Calu3 (cell line): Measurements from ENCODE around the gene PCSK6. TPM values are rescaled to one million over a fixed set of nuclear protein-coding genes. Genes with fewer than 3 reads are reported as not detected.

Experiments
- BruUV-seq: library from RNA; stranded (reverse); fragments of 400-500 nt; replicated peaks from 2 replicates; lab custom pipeline; 2021; lab: Mats Ljungman, UMichigan
- CTCF ChIA-PET: fragments of 300-600 bp; sonication (Branson Sonifier 250); formaldehyde crosslinking; loops from one replicate; lab custom pipeline; 2022; ENCODE audit warnings: antibody characterized with exemption; lab: Charles Lee
- DNase-seq: peaks from one replicate; pipeline ENCODE4 v3.0.0; 2022
- H3K27ac Mint-ChIP-seq: one replicate; pipeline ENCODE4 v1.8.0; 2022; ENCODE audit warnings: mixed read lengths; ENCODE audit not compliant: unreplicated experiment
- H3K27me3 Mint-ChIP-seq: one replicate; pipeline ENCODE4 v1.8.0; 2022; ENCODE audit warnings: mixed read lengths; ENCODE audit not compliant: unreplicated experiment
- H3K36me3 Mint-ChIP-seq: one replicate; pipeline ENCODE4 v1.8.0; 2022; ENCODE audit warnings: mild to moderate bottlenecking, moderate library complexity, mixed read lengths; ENCODE audit not compliant: insufficient read depth, unreplicated experiment
- H3K4me1 Mint-ChIP-seq: one replicate; pipeline ENCODE4 v1.8.0; 2022; ENCODE audit warnings: mild to moderate bottlenecking, low read depth, mixed read lengths; ENCODE audit not compliant: unreplicated experiment
- H3K4me3 Mint-ChIP-seq: one replicate; pipeline ENCODE4 v1.8.0; 2022; ENCODE audit warnings: mild to moderate bottlenecking, low read depth, moderate library complexity, mixed read lengths; ENCODE audit not compliant: unreplicated experiment
- H3K9me3 Mint-ChIP-seq: one replicate; pipeline ENCODE4 v1.8.0; 2022; ENCODE audit warnings: low read depth, mixed read lengths; ENCODE audit not compliant: unreplicated experiment
- CTCF ChIP-seq: fragments of 200-600 bp; IDR thresholded peaks from one replicate; pipeline ENCODE4 v1.8.0; 2022; ENCODE audit warnings: antibody characterized with exemption; ENCODE audit not compliant: unreplicated experiment
- intact Hi-C: fragments of 100-400 bp; cut with micrococcal nuclease; formaldehyde crosslinking; loops from one replicate; pipeline ENCODE4 v1.10.0; 2022; ENCODE audit not compliant: unreplicated experiment
- total RNA-seq: library from RNA; stranded (reverse); gene quantifications from 2 replicates; pipeline ENCODE4 v1.2.3, GENCODE V29; 2022

Gene PCSK6
- total RNA-seq, 1 experiment from 2014 or later = 5.1 TPM

DNA sequence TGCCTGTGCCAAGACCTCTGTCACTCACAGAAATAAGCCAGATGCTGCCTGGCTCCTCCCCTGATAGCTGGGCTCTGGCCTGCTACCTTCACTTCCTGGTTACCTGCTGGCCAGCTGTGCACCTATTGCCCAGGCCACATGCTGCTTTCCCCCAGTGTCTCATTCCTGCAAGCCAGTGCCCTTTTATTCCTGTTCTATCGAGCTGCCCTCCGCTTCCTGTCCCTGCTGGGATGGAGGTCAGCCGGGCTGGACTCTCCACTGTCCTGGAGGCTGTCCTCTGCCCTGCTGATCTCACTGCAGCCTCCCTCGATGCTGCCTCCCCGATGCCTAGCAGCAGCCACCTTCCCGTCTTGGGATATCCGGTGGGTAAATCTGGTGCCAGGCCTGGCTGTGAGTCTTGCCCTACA, 157.4 kb downstream of the PCSK6 start:
- Mint-ChIP-seq H3K36me3 (no peaks in the 10 kb centered on the region), H3K27ac (no peak overlapping the region), H3K4me3 (no peak overlapping the region), H3K4me1 (no peaks in the 10 kb centered on the region), H3K27me3 (peaks cover 19% of the 10 kb centered on the region), H3K9me3 (no peaks in the 10 kb centered on the region)
- BruUV-seq = no TSS peak
- CTCF ChIA-PET = no interaction called here
- intact Hi-C loops = no loop called here
- no peak for TF ChIP-seq CTCF
- DNase-seq = no peak

DNA sequence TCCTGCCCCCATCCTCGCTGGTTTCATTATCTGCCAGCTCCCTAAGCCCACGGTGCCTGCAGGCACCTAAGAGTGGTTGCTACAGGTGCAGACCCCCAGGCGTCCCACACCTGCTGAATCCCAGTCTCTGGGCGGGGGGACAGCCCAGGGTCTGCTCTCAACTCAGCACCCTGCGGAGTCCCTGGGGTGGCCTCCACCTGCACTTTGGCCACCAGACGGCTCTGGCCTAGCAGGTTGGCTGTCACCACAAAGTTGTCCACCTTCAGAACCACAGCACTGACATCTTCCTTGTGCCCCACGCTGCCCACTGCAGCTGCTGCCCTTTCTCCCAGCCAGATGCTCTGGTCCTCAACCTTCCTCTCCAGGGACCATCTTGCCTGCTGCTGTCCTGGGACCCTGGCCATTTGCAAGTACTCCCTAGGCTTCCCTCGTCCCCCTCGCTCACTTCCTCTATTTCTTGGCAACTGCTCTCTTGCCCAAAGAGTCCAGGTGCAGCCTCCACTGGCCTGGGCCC, 159.6 kb downstream of the PCSK6 start:
- H3K4me3 Mint-ChIP-seq = no peak overlapping the region
- H3K27ac Mint-ChIP-seq = no peak overlapping the region
- H3K4me1 Mint-ChIP-seq = peaks cover 4% of the 10 kb centered on the region
- intact Hi-C loops = no loop called here
- DNase-seq = no peak
- TF ChIP-seq CTCF = no peak
- H3K36me3 Mint-ChIP-seq = no peaks in the 10 kb centered on the region
- no peaks in the 10 kb centered on the region for H3K9me3 Mint-ChIP-seq
- BruUV-seq = no TSS peak
- H3K27me3 Mint-ChIP-seq = peaks cover 19% of the 10 kb centered on the region
- CTCF ChIA-PET = no interaction called here

- H3K27ac Mint-ChIP-seq = no peak overlapping the region
- no peaks in the 10 kb centered on the region for H3K9me3 Mint-ChIP-seq
- no TSS peak for BruUV-seq
- intact Hi-C loops = no loop called here
- peaks cover 9% of the 10 kb centered on the region for H3K4me1 Mint-ChIP-seq
- H3K27me3 Mint-ChIP-seq = peaks cover 19% of the 10 kb centered on the region
- no peak for DNase-seq
- H3K4me3 Mint-ChIP-seq = no peak overlapping the region
- CTCF ChIA-PET = no interaction called here
- H3K36me3 Mint-ChIP-seq = no peaks in the 10 kb centered on the region
- TF ChIP-seq CTCF = no peak
Observed at GRCh38 chr15:101329309-101329863, 160.1 kb downstream of the PCSK6 start.

- CTCF ChIA-PET = no interaction called here
- Mint-ChIP-seq H3K4me1 (peaks cover 16% of the 10 kb centered on the region), H3K27ac (no peak overlapping the region), H3K27me3 (peaks cover 19% of the 10 kb centered on the region), H3K9me3 (no peaks in the 10 kb centered on the region), H3K36me3 (no peaks in the 10 kb centered on the region), H3K4me3 (no peak overlapping the region)
- BruUV-seq = no TSS peak
- intact Hi-C loops = no loop called here
- no peak for TF ChIP-seq CTCF
- no peak for DNase-seq
Observed at GRCh38 chr15:101328001-101328400, 161.5 kb downstream of the PCSK6 start.
